GM10847 (cell line): ENCODE measurements around the gene PHLDB3.

Experiments
- POLR2A ChIP-seq: IDR thresholded peaks from 2 replicates; pipeline ENCODE4 v1.6.1; 2011; ENCODE audit not compliant: insufficient read length; ENCODE audit errors: extremely low read depth

The PHLDB3 gene

DNA sequence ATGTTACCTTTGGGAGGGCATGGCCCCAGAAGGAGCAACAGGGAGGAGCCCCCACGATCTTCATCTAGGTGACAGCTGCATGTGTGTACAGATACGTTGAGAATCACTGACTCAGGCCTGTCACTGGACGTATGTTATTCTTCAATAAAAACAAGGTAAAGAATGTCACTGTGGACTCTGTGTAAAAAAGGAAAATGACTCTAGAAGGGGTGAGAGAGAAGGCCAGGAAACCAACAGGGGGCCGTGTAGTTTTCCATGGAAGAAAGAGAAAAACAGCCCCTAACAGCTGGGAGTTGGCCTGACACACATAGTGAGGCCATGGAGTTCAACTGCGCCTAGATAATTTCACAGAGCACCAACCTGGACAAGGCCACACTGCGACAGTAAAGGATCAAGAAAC lies 37.3 kb downstream of the PHLDB3 start:
- no peak for TF ChIP-seq POLR2A

DNA sequence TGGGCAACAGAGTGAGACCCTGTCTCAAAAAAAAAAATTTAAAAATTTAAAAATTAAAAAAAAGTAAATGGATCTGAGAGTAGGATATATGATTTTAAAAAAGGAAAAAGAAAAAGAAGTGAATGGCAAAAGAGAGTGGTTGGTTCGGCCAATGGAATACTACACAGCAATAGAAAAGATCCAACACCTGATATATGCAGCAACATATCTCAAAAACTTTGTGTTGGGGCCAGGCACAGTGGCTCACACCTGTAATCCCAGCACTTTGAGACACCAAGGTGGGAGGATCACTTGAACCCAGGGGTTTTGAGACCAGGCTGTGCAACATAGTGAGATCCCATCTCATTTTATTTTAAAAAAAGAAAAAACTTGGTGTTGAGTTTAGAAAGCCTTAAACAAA lies 37.8 kb downstream of the PHLDB3 start:
- no peak for TF ChIP-seq POLR2A

DNA sequence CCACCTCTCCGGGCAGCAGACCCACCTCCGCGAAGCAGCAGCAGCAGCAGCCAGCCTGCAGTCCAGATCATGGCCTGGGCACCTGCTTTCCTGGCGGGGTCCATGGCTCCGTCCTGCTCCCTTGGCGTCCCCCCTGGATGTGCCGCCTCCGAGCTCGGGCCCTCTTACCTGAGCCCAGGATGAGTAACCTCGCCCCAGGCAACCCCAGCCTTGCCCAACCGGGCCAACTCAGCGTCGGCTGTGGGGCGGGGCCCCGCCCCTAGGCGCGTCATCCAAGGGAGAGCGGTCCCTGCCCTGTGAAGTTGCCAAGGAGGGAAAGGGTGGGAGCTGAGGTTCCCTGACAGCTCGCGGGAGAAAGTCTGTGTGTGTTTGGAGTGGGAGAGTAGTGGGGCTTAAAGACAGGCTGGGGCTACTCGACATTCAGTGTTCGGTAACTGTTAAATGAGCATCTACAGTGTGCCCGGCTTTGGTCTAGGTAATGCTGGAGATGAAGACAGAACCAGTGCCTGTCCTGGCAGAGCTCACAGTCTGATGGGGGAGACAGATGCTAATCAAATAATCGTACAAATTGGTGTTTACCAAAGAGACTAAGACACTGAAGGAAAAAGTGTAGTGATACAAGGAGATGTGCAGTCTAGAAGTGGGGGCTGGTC lies 39.0 kb downstream of the PHLDB3 start, which contains the start of gene LYPD3:
TSS of gene LYPD3 (minus strand) at position 141 of the 653 bp plus-strand sequence. CDS start at position 104, 37 bp downstream.
- TF ChIP-seq POLR2A = no peak

DNA sequence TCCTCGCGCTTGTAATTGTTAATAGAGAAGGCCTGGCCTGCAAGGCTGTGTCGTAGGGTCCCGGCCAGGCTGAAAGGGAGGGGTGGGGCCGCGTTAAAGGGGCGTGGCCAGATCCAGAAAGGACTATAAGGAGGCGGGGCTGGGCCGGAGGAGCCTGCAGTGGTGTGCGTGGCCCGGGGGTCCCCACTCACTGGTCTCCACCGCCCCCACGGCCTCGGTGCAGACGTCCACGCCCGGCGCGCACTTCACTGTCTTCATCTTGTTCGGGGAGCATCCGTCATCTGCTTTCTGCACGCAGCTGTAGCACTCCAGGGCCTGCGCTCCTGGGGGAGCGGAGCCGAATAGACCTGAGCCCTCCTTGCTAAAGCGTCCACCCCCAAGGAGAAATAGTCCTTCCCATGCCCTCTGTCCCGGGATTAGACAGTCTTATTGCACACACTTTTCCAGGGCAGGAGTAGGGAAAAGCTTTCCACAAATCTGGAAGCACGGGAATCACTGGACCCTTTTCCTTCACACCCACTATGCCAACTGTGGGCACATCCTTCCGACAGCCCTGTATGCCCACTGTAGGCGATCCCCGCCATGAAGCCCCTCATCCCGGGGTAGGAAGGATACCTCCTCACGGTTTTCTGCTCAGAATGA lies 40.3 kb downstream of the PHLDB3 start:
- no peak for TF ChIP-seq POLR2A

DNA sequence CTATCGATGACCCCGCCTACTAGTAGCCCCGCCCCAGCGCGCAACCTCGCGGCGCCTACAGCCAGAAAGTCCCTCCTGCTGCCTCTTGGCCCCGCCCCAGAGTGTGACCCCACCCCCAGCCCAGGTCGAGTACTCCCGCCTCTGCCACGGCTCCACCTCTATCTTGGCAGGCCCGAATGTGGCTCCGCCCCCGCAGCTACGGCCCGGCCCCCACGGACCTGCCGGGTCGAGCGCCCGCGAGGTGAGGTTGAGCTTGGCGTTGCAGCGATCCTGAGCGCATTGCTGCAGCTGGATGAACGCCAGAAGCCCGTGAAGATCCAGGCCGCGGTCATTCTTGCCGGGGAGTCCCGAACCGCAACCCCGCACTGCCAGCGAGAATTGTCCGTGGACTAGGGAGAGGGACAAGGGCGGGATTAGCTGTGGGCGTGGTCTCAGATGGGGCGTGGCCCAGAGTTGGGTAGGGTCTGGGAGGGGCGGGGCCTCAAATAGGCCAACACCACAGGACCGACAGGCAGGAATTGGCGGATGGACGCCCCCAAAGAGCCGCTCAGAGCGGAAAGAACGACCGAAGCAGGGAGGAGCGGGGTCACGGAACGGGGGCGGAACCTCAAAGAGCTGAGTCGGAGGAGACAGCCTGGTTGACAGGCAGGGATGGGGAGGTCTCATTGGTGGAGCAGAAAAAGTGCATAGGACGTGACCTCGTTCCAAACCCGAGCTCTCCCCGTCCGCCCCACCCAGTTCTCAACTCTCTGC lies 41.0 kb downstream of the PHLDB3 start:
- no peak for TF ChIP-seq POLR2A

DNA sequence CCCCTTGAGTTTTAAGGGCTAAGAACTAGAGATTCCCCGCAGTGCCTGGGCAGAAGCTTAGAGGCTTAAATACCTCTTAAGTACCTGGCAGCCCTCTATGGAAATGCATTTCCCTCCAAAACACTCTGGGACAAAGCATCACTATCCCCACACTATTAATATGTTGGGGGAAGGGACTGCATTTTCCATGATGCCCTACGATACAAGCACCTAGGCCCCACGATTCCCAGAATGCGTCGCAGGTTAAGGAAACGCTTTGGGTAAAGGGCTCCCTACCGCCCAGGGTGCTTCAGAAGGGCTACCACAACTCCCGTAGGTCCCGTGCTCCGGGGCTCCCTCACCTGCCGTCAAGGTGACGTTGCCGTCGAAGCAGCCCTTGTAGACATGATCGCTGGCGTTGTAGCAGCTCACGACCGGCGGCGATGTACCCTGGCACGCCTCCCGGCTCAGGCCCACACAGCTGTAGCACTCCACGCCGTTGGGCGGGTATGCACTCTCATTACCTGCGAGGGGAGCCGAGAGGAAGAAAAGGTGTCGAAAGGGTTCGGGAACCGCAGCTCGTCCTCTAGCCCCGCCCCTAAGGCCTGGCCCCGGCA lies 41.7 kb downstream of the PHLDB3 start:
- TF ChIP-seq POLR2A = no peak

DNA sequence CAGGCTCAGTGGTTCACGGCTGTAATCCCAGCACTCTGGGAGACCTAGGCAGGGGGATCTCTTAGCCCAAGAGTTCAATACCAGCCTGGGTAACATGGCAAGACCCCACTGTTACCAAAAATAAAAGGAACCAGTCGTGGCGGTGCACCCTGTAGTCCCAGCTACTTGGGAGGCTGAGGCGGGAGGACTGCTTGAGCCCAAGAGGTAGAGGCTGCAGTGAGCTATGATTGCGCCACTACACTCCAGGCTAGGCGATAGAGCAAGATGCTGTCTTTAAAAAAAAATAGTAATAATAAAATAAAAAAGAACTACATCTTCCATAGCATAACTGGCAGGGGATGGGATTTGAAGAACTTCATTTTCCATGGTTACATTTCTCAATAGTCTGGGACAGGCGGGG lies 42.2 kb downstream of the PHLDB3 start:
- TF ChIP-seq POLR2A = no peak

DNA sequence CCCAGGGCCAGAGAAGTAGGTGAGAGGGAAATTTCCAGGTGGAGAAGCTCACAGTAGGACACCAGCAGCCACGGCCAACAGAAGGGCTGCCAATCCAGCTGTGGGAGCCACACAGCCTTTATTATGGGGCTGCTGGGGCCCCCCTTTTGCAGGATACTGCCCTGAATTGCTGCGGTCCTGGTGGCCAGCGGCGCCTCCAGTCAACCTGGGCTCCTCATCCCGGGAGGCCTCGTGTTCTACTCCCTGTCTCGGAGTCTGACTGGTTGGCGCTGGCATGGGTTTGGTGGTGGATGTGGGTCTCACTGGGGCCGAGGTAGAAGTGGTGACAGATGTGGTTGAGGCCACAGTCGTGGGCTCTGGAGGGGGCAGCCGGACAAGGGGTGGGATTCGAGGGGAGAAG lies 43.2 kb downstream of the PHLDB3 start:
- no peak for TF ChIP-seq POLR2A

DNA sequence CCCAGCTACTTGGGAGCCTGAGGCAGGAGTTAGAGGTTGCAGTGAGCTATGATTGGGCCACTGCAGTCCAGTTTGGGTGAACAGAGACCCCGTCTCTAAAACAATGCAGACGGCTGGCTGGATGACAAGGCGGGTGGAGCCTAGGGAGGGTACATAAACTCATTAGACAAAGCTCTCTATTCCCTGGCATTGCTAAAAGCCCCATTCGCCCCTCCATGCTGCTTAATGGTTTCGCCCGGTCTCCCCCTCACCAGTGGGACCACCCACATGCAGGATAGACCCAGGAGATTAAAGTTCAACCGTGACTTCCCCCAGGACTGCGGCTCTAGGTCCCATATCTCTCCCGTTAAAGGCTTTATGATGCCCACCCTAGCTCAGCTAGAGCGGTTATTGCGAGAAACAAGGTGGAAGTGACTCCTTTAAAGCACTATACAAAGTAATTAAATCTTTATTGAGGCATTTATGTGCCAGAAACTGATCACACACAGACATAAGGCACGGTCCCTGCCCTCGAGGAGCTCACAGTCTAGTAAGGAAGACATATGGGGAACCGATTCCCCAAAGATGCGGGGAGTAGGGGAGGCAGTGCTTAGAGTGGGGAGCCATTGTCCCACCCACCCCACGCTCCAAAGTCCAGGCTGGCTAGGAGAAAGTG lies 44.1 kb downstream of the PHLDB3 start:
- no peak for TF ChIP-seq POLR2A

DNA sequence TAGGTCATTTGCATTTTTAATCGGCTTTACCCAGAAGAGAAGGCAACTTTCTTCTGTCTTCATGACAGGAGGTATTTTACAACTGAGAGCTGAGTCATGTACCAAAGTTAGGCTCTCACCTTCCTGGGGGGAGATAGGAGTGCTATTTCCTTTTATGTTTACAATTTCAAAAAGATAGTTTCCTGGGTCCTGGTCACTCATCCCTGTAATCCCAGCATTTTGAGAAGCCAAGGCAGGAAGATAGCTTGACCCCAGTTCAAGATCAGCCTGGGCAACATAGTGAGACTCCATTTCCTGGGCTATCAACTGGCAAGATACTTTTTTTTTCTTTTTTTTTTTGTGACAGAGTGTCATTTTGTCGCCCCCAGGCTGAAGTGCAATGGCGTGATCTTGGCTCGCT lies 46.7 kb downstream of the PHLDB3 start:
- TF ChIP-seq POLR2A = no peak

DNA sequence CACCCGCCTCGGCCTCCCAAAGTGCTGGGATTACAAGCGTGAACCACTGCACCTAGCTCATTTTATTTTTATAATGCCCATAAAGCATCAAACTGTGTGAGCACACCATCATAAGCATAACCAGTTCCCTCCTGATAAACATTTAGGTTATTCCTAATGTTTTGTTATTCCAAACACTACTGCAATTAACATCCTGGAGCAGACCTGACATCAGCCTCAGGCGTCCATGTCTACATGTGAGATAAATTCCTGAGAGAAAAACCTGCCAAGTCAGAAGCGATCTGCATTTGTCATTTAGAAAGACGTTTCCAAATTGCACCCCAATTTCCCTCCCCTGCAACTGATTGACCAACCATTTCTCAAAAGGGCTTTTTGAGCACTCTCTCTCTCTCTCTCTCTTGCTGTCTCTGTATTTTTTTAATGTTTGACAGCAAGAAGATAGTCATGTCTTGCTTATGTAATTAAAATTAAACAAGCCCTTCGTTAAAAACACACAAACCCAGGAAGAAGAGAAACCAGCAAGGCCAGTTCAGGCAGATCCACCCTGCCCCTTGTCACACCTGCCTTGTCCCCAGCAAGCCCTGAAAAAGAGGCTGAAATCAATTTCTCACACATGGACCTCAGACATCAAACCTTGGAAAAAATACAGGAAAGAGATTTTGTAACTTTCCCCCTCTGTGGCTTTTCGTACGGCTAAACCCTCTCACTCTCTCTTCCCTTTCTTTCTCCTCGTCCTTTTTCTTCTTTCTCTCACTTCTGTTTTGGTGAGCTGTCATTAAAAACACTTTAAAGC lies 49.0 kb downstream of the PHLDB3 start:
- no peak for TF ChIP-seq POLR2A

DNA sequence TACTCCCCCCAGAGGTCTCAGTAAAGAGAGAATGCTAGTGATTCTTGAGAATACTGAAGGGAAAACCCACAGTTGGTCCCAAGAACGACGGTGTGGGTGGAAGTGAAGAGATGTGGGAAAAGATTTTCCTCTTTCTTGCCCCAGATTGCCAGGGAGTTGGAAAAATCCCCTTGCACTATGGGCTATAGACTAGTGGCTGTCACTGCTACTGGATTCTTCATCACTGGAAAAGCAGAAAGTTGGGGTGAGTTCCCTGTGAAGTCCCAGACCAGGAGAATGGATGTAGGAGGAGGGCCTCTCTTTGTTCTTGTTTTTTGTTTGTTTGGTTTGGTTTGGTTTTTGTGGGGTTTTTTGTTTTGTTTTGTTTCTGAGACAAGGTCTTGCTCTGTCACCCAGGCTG lies 50.5 kb downstream of the PHLDB3 start:
- no peak for TF ChIP-seq POLR2A

DNA sequence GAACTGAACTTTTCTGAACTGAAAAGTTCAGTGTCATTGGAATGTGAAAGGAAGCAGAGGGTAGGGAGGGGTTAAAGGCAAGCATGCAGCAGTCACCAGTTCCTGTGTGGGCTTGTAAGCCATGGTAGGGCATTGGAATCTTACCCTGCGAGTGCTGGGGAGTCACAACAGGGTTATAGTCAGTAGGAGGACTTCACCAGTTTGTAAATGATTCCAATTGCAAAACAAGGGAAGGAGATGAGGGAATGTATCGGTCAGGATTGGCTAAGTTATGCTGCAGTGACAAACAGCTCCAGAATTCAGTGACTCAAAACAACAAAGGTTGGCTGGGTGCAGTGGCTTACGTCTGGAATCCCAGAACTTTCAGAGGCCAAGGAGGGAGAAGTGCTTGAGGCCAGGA lies 52.0 kb downstream of the PHLDB3 start:
- TF ChIP-seq POLR2A = no peak

DNA sequence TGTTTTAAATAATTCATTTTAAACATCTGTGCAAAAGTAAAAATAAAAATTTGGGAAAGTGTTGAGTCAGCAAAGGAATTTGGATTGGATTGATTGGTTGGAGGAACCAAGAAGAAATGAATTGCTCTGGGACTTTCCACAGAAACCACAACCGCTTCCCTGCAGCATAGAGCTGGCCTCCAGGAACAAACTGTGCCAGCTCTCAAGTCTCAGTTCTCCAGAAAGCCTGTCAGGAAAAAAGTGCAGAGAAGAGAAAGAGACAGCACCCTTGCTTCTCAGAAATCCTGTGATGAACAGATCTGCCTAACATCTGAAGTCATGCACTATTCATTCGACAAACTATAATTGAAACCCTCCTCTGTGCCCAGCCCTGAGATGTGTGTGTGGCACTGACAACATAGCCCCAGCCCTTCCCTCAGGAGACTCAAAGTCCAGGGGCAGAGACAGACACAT lies 54.0 kb downstream of the PHLDB3 start:
- TF ChIP-seq POLR2A = no peak

DNA sequence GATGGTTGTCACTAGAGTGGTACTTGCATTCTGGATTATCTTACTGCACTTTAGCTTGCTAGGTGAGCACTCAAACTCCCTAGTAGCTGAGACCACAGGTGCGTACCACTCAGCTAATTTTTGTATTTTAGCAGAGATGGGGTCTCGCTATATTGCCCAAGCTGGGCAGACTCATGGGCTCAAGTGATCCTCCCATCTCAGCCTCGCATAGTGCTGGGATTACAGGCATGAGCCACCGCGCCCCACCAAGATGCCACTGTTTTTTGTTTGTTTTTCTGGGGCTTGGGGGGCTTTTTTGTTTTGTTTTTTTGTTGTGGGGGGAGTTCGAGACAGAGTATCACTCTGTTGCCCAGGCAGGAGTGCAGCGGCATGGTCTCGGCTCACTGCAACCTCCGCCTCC lies 56.9 kb downstream of the PHLDB3 start:
- TF ChIP-seq POLR2A = no peak
